ENCODE data around the gene SLC17A2.

Gene SLC17A2

DNA sequence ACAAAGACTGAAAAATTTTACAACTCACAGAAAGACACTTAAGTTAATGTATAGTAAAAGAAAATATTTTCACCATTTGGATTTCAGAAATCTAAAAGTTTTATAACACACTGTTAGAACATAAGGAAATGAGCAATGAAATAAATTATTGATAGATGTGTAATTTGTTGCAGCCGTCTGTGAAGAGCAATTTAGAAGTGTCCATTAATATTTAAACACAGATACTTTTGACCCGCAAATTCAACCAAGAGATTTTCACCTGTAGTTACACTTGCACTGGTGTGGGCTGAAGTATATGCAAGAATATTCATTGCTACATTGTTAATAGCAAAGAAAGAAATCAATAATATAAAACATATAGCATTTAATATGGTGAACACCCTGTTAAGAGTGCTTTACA is 41.9 kb downstream of the SLC17A2 start:
- H3K27ac ChIP-seq, result no peak overlapping the region
- no peak for TF ChIP-seq Cebpa-rat (IDR thresholded peaks at IDR 0.05)
- H3K4me1 ChIP-seq, result no peaks in the 10 kb centered on the region
- no peaks in the 10 kb centered on the region for H4K20me1 ChIP-seq
- H3K27me3 ChIP-seq, result no peaks in the 10 kb centered on the region
- no peak overlapping the region for H3K4me3 ChIP-seq
- no peak overlapping the region for H3K4me2 ChIP-seq
- H3K9ac ChIP-seq, result no peak overlapping the region
- H3K36me3 ChIP-seq, result no peaks in the 10 kb centered on the region
- peaks cover 5% of the 10 kb centered on the region; the same call in 1 of the 2 replicates for H3K9me3 ChIP-seq

DNA sequence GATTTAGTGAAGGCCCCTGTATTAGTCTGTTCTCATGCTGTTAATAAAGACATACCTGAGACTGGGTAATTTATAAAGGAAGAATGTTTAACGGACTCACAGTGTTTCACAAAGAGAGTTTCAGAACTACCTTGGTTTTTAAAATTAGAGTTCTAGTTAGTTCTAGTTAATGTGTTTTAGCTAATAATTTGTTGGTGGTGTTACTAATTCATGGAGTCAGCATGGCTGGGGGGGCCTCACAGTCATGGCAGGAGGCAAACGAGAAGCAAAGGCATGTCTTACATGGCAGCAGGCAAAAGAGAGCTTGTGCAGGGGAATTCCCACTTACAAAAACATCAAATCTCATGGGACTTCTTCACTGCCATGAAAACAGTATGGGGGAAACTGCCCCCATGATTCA is 44.4 kb downstream of the SLC17A2 start:
- H3K27ac ChIP-seq, result no peak overlapping the region
- H3K36me3 ChIP-seq, result no peaks in the 10 kb centered on the region
- H3K27me3 ChIP-seq, result no peaks in the 10 kb centered on the region
- no peak for TF ChIP-seq Cebpa-rat (IDR thresholded peaks at IDR 0.05)
- H3K4me3 ChIP-seq, result no peak overlapping the region
- no peak overlapping the region for H3K4me2 ChIP-seq
- H4K20me1 ChIP-seq, result no peaks in the 10 kb centered on the region
- peaks cover 9% of the 10 kb centered on the region for H3K9me3 ChIP-seq
- no peak overlapping the region for H3K9ac ChIP-seq
- H3K4me1 ChIP-seq, result no peaks in the 10 kb centered on the region

DNA sequence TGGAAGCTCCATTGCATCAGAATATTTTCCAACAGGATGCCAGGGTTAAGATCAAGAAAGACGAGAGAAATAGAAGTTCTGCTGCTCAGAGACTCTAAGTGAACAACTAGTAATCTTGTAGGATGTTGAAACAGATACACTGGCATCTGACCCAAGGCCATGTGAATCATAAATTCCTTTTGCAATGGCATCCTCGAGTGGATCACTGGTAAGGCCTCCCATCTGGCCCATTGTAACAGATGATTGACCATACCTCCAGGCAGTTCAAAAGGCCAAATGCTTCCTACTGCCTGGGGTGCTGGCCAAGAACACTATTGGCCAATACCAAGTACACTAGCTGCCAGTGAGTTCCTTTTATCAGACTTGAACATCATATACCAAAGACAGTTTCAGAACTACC is 46.5 kb downstream of the SLC17A2 start:
- H3K4me3 ChIP-seq, result no peak overlapping the region
- H3K4me1 ChIP-seq, result no peaks in the 10 kb centered on the region
- peaks cover 9% of the 10 kb centered on the region for H3K9me3 ChIP-seq
- no peaks in the 10 kb centered on the region for H3K27me3 ChIP-seq
- no peaks in the 10 kb centered on the region for H3K36me3 ChIP-seq
- H4K20me1 ChIP-seq, result no peaks in the 10 kb centered on the region
- TF ChIP-seq Cebpa-rat (IDR thresholded peaks at IDR 0.05), result no peak
- no peak overlapping the region for H3K27ac ChIP-seq
- no peak overlapping the region for H3K9ac ChIP-seq
- no peak overlapping the region for H3K4me2 ChIP-seq

DNA sequence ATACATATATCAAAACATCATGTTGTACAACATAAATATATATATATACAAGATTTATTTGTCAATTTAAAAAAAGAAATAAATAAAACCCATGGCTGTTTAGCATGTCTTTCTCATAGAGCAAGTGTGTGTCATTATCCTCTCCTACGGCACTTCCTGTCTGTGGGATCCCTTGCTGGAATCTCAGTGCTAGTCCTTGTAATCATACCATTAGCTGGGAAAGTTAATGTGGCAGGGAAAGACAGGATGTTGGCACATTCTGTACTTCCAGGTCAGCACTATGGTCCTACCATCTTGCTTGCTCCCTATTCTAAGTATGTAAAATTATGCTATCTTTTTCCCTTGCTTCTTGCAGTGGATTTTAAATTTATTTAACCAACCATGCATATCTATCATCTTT is 47.0 kb downstream of the SLC17A2 start:
- Histone ChIP-seq H3K4me2 (no peak overlapping the region), H3K27ac (no peak overlapping the region), H3K9ac (no peak overlapping the region), H3K4me1 (no peaks in the 10 kb centered on the region), H3K4me3 (no peak overlapping the region), H4K20me1 (no peaks in the 10 kb centered on the region), H3K9me3 (peaks cover 9% of the 10 kb centered on the region), H3K27me3 (no peaks in the 10 kb centered on the region), H3K36me3 (no peaks in the 10 kb centered on the region)
- no peak for TF ChIP-seq Cebpa-rat (IDR thresholded peaks at IDR 0.05)

DNA sequence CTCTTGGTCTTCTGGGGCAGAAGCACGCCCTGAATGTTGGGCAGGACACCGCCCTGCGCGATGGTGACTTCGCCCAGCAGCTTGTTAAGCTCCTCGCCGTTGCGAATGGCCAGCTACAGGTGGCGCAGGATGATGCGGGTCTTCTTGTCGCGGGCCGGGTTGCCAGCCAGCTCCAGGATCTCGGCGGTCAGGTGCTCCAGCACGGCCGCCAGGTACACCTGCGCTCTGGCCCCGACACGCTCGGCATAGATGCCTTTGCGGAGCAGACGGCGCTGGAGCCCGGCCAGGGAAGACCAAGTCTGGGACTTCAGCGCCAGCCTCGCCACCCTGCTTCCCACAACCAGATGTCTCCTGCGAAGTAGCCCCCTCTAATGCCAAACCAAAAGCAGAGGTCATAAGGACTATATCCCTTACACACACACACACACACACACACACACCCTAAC is 48.4 kb downstream of the SLC17A2 start:
- no peak for TF ChIP-seq Cebpa-rat (IDR thresholded peaks at IDR 0.05)
- no peak overlapping the region for H3K4me3 ChIP-seq
- no peaks in the 10 kb centered on the region for H4K20me1 ChIP-seq
- no peak overlapping the region for H3K4me2 ChIP-seq
- H3K27me3 ChIP-seq, result no peaks in the 10 kb centered on the region
- no peaks in the 10 kb centered on the region for H3K36me3 ChIP-seq
- H3K4me1 ChIP-seq, result no peaks in the 10 kb centered on the region
- H3K27ac ChIP-seq, result no peak overlapping the region
- no peak overlapping the region for H3K9ac ChIP-seq
- H3K9me3 ChIP-seq, result peaks cover 9% of the 10 kb centered on the region

DNA sequence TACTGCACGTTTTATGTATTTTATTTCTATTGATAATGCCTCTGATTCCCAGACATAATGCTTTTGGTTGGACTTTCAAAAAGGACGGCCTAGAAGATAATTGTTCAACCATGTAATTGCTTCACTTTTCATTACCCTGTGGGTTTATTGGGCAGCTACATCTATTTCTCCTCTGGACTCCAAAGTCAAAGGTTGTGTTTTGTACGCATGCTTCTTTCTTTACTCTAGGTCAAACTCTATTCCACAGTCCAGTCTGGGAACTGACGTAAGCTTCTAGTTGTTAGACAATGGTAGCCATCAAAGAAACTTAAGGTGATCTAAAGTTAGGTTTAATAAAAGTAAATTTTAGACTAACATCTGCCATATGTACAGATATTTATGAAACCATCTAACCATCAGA is 49.9 kb downstream of the SLC17A2 start:
- Histone ChIP-seq H3K4me1 (no peaks in the 10 kb centered on the region), H3K27ac (no peak overlapping the region), H3K36me3 (no peaks in the 10 kb centered on the region), H3K4me2 (no peak overlapping the region), H3K9me3 (peaks cover 4% of the 10 kb centered on the region), H3K27me3 (no peaks in the 10 kb centered on the region), H4K20me1 (no peaks in the 10 kb centered on the region), H3K9ac (no peak overlapping the region), H3K4me3 (no peak overlapping the region)
- TF ChIP-seq Cebpa-rat (IDR thresholded peaks at IDR 0.05), result no peak

DNA sequence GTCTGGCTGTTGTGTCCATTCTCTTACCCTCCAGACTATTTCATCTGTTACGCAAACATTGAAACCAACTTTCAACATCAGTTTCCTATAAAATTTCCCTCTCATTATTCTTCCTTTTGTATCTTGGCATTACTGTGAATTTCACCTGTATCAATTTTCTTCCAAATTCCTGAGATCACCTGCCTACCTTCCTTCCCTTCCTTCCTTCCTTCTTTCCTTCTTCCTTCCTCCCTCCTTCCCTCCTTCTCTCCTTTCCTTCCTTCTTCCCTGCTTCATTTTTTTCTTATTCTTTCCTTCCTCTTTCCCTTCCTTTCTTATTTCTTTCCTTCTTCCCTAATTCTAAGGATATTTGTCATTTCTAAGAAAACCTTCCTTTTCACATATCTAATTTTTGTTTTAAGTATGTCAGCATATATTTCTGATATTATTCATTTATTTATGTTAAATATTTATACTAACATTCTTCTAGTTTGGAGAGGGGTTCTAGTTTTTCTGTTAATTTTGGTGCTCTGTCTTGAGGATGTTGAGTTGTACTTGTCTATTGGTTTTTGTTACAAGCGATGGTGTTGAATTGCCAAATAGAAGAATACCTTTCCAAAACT is 51.7 kb downstream of the SLC17A2 start:
- Histone ChIP-seq H3K4me1 (no peaks in the 10 kb centered on the region), H3K27me3 (no peaks in the 10 kb centered on the region), H3K4me3 (no peak overlapping the region), H4K20me1 (no peaks in the 10 kb centered on the region), H3K9me3 (peaks cover 4% of the 10 kb centered on the region), H3K9ac (no peak overlapping the region), H3K4me2 (no peak overlapping the region), H3K27ac (no peak overlapping the region), H3K36me3 (no peaks in the 10 kb centered on the region)
- no peak for TF ChIP-seq Cebpa-rat (IDR thresholded peaks at IDR 0.05)

DNA sequence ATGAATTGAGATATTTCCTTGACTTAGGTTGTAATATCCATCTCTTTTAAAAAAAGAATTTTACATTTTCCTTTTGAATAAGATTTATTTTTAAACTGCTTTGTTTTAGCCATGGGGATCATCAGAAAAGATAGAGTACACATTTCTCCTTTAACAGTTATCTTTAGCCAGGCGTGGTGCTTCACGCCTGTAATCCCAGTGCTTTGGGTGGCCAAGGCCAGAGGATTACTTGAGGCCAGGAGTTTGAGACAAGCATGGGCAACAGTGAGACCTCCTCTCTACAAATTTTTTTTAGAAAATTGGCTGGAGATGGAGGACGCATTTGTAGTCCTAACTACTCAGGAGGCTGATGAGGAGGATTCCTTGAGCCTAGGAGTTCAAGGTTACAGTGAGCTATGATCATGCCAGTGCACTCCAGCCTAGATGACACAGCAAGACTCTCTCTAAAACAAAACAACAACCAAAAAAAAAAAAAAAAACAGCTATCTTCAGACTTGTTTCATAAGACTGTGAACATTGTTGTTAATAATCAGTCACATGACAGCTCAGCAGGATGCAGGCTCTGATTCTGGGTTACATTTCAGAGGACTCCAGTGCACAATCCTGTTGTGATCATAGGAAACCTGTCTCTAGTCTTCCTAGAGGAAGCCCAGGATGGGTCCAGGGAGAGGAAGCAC is 54.4 kb downstream of the SLC17A2 start:
- no peak overlapping the region for H3K27ac ChIP-seq
- no peak overlapping the region for H3K9ac ChIP-seq
- no peaks in the 10 kb centered on the region for H3K36me3 ChIP-seq
- no peak overlapping the region for H3K4me3 ChIP-seq
- no peak overlapping the region for H3K4me2 ChIP-seq
- TF ChIP-seq Cebpa-rat (IDR thresholded peaks at IDR 0.05), result no peak
- no peaks in the 10 kb centered on the region for H4K20me1 ChIP-seq
- H3K4me1 ChIP-seq, result no peaks in the 10 kb centered on the region
- H3K9me3 ChIP-seq, result no peaks in the 10 kb centered on the region
- no peaks in the 10 kb centered on the region for H3K27me3 ChIP-seq

DNA sequence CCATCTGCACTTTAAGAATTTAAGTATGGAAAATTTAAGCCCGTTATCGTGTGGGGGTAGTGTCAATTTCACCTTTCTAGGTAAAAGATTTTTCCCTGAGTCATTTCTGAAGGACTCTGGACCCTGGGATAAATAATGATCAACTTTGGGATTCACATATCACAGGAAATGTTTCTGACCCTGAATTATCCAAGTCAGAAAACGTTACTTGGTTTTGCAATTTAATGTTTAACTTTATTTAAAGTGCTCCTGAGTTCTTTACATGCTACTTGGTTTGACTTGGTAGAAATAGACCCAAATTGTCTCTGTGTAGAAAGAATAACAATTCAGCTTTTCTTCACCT is 55.0 kb downstream of the SLC17A2 start:
- H3K4me2 ChIP-seq, result no peak overlapping the region
- no peak for TF ChIP-seq Cebpa-rat (IDR thresholded peaks at IDR 0.05)
- no peak overlapping the region for H3K27ac ChIP-seq
- H3K36me3 ChIP-seq, result no peaks in the 10 kb centered on the region
- H3K4me3 ChIP-seq, result no peak overlapping the region
- no peaks in the 10 kb centered on the region for H4K20me1 ChIP-seq
- H3K4me1 ChIP-seq, result no peaks in the 10 kb centered on the region
- no peaks in the 10 kb centered on the region for H3K27me3 ChIP-seq
- H3K9ac ChIP-seq, result no peak overlapping the region
- no peaks in the 10 kb centered on the region for H3K9me3 ChIP-seq

DNA sequence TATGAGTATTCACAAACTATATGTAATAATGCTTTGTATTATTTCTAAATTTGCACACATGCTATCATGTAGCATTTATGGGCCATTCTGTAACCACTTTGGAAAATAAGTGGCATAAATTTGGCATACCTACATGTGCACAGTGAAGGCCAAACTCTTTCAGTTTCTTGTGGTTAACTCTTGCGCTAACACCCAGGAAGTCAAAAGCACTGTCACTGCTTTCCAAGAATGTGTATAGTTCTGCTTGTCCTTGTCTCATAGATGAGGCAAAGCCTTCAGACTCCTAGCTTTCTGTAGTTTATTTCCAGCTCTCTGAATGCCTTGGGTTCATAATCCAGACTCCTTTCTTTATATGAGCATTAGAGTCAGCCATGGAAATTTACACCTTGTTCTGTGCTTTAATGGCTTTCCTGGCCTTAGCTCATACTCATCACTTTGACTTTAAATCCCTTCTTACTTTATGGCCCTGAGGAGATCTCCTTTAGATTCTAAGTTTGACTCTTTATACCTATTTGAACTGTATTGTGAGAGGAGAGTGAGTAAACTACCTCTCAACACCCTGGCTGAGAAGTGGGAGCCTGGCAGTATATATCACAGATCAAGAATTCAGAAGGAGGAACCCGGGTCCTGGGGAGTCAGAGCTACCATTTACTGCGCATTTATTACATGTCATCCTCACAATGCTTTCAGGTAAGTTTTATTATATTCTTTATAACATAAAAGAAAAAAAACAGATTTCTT is 55.5 kb downstream of the SLC17A2 start:
- no peak overlapping the region for H3K4me2 ChIP-seq

More for the DNA sequence above, 55.5 kb downstream of the SLC17A2 start:
- H3K9ac ChIP-seq, result no peak overlapping the region
- TF ChIP-seq Cebpa-rat (IDR thresholded peaks at IDR 0.05), result no peak
- no peaks in the 10 kb centered on the region for H3K9me3 ChIP-seq
- no peaks in the 10 kb centered on the region for H3K36me3 ChIP-seq
- H4K20me1 ChIP-seq, result no peaks in the 10 kb centered on the region
- no peak overlapping the region for H3K4me3 ChIP-seq
- no peak overlapping the region for H3K27ac ChIP-seq
- H3K4me1 ChIP-seq, result no peaks in the 10 kb centered on the region
- no peaks in the 10 kb centered on the region for H3K27me3 ChIP-seq
